ENCODE results near the gene MID1IP1.

MID1IP1 gene

GRCh38 chrX:38800981-38801845 lies at the start of gene MID1IP1:
Gene MID1IP1, plus strand, starts transcription at chrX:38801459. Its CDS starts 3,488 bp downstream, at chrX:38804947.
- DNase-seq = peak; percentile 13 to 68 (median 34)

DNA sequence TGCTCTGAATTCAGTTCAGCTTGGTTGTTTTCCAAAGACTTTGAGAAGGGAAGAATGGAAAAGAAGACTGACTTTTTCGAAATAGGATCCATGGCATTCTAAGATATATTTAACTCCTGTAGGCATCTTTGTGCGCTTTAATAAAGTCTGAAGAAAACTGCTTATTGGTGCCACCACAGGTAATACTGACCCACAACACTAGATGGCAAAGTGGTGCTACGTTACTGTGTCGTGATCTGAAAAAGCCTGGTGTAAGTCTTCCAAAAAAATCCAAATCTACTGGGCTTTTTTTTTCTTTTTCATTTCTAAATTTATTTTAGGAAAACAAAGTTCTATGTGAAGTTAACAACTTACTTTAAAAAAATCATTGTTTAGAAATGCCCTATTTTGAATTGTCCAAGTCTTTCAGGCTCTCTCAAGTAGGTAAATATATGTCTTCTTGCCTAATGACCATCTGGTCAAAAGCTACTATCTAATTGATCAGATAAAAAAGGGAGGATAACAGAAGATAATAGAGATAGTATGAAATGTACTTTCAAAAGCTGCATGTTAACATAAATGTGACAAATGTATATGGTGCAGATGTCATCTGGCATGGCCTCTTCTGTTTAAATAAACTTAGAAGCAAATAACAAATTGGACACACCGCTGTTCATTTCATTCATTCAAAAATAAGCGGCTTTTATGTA lies 47.0 kb upstream of the MID1IP1 start:
- no peak for DNase-seq

GRCh38 chrX:38754818-38755718 lies 46.2 kb upstream of the MID1IP1 start:
- DNase-seq = no peak

DNA sequence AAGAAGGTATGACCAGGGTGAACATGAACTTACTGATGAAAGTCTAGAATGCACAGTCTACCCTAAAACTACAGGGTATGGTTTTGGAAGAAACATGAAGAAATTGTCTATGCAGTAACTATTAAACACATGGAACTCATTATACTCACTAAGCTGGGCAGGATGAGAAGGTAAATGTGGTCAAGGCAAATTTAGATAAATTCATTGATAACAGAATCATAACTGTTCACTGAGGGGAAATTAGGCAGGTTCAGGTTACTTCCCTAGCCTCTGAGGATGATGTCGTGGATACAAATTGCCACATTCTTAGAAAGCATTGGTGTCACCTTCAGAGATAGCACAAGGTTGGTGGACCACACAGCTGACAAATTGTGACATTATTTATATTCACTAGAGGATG lies 40.4 kb upstream of the MID1IP1 start:
- DNase-seq = no peak

DNA sequence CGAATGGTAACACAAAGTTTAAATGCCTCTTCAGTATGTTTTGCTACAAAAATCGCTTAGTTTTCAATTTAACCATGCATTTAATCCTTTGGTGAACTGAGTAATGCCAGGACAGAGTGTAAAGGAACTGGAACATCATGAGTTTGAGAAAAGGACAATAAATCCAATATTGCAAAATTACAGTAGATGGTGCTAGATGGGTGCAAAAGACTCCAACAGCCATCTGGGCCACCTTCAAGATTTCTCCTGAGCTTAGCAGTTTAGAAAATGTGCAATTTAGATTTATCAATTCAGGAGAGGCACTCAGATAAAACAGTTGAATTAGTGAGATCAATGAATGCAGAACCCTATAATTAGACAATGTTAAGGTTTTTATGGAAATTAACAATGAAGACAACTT lies 33.2 kb upstream of the MID1IP1 start:
- no peak for DNase-seq

- no peak for DNase-seq
Measured at GRCh38 chrX:38770152-38770551, 31.1 kb upstream of the MID1IP1 start.

DNA sequence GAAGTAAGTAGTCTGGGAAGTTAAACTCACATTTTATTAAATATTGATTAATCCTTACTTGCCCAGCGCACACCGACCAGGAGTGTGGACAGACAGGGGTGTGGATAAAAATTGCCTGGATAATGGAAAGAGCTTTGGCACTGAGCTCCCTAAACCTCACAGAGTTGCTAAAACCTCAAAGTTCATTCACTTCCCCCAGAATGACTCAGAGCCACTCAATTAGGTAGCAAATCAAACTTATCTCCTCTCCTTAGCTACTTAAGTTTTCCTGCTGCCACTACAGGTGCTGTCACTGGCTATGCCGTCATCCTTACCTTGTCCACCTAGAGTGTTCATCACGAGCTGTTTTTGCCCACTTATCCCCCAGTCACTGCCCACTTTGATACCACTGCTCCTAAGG lies 27.0 kb upstream of the MID1IP1 start:
- no peak for DNase-seq

- no peak for DNase-seq
Measured at GRCh38 chrX:38796946-38797345, 4.3 kb upstream of the MID1IP1 start.

- no peak for DNase-seq
Measured at GRCh38 chrX:38798956-38799355, 2.3 kb upstream of the MID1IP1 start.

DNA sequence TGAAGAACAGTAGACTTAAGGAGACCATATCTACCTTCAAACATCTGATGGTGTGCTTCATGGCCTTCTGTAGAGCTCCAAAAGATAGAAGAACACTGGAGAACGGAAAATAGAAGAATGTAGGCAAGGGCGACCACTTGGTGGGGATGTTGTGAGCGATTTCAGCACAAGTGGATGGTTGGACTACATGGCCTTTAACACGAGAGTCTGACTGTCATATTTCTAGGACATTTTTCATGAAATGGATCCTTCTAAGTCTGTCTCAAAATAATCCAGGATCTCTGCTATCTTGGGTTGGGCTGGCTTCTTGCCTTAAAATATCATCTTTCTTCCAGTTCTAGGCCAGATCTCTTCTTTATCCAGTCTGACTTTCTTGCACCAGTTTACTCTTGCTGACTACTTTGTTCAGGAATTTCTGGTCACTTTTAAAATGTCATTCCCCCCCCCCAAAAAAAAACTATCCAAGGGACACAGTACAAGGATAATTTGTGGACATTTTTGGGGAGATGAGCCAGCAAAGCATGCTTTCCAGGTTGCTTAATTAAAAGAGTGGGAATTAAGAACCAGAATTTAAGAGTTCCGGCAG lies 1.2 kb upstream of the MID1IP1 start:
- DNase-seq = peak in 1 of 4 experiments; percentile 9

DNA sequence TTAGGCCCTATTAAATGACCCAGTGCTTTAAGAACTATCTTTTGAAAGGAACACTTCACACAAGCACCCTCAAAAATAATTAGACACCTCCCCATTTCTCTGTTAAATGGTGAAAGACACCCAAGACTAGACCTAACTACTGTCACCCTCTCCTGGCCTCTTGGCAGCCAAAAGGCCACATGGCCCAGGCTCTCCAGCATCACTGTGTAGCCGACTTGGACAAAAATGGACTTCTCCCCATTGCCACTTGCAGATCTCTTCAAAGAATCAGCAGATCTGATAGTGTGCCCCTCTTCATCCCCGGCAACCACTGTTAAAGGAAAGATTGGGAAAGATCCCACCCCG lies 2.0 kb downstream of the MID1IP1 start:
- peak in 1 of 4 experiments; percentile 1 for DNase-seq

DNA sequence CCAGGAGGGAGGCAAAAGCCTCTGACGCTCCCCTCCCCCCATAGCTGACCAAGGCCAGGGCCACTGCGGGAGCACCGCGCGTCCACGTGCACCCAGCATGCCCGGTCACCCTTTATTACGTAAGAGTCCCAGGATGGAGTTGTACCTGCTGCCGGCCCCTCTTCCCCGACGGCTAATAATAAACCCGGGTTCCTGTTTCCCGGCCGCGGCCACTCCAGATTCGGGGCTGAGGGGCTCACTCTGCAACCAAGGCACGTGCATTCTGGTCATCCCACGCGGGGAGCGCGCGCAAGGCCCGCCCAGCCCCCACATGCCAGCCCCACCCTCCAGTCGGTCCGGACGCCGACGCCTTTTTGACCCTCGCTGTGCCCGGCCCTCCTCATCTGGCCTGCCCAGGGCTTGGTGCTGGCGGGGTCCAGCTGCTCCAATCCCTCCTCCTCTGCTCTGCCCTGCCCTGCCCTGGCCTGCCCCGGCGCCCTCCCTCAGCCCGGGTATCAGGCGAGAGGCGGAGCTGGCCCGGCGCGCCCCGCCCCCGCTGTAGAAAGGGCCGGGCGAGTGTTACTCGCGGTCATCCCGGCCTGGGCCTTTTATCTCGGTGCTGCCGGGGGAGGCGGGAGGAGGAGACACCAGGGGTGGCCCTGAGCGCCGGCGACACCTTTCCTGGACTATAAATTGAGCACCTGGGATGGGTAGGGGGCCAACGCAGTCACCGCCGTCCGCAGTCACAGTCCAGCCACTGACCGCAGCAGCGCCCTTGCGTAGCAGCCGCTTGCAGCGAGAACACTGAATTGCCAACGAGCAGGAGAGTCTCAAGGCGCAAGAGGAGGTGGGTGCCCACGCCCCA lies 2.6 kb downstream of the MID1IP1 start:
- DNase-seq = peak; percentile 12 to 42 (median 28)

- DNase-seq = peak in 2 of 4 experiments; percentile 1 to 7
Measured at GRCh38 chrX:38804432-38804681, 3.1 kb downstream of the MID1IP1 start.

DNA sequence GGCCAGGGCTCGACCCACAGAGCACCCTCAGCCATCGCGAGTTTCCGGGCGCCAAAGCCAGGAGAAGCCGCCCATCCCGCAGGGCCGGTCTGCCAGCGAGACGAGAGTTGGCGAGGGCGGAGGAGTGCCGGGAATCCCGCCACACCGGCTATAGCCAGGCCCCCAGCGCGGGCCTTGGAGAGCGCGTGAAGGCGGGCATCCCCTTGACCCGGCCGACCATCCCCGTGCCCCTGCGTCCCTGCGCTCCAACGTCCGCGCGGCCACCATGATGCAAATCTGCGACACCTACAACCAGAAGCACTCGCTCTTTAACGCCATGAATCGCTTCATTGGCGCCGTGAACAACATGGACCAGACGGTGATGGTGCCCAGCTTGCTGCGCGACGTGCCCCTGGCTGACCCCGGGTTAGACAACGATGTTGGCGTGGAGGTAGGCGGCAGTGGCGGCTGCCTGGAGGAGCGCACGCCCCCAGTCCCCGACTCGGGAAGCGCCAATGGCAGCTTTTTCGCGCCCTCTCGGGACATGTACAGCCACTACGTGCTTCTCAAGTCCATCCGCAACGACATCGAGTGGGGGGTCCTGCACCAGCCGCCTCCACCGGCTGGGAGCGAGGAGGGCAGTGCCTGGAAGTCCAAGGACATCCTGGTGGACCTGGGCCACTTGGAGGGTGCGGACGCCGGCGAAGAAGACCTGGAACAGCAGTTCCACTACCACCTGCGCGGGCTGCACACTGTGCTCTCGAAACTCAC lies 3.6 kb downstream of the MID1IP1 start:
- peak in 2 of 4 experiments; percentile 10 to 25 for DNase-seq

DNA sequence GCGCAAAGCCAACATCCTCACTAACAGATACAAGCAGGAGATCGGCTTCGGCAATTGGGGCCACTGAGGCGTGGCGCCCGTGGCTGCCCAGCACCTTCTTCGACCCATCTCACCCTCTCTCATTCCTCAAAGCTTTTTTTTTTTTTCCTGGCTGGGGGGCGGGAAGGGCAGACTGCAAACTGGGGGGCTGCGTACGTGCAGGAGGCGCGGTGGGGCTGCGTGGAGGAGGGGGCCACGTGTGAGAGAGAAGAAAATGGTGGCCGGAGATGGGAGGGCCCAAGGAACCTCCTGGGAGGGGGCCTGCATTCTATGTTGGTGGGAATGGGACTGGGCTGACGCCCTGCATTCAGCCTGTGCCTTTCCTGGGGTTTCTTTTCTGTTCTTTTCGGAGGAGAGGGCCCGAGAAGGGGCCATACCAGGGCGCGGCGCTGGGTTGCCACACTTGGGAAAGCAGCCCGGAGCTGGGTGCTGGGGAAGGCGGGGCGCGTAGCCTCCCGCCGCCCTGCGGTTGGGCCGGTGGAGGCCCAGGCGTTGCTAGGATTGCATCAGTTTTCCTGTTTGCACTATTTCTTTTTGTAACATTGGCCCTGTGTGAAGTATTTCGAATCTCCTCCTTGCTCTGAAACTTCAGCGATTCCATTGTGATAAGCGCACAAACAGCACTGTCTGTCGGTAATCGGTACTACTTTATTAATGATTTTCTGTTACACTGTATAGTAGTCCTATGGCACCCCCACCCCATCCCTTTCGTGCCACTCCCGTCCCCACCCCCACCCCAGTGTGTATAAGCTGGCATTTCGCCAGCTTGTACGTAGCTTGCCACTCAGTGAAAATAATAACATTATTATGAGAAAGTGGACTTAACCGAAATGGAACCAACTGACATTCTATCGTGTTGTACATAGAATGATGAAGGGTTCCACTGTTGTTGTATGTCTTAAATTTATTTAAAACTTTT lies 4.5 kb downstream of the MID1IP1 start:
- peak; percentile 3 to 43 (median 34) for DNase-seq

- no peak for DNase-seq
Measured at GRCh38 chrX:38806875-38807621, 5.8 kb downstream of the MID1IP1 start.

GRCh38 chrX:38807873-38808272 lies 6.6 kb downstream of the MID1IP1 start:
- DNase-seq = no peak

- DNase-seq = no peak
Measured at GRCh38 chrX:38811515-38812243, 10.4 kb downstream of the MID1IP1 start.

DNA sequence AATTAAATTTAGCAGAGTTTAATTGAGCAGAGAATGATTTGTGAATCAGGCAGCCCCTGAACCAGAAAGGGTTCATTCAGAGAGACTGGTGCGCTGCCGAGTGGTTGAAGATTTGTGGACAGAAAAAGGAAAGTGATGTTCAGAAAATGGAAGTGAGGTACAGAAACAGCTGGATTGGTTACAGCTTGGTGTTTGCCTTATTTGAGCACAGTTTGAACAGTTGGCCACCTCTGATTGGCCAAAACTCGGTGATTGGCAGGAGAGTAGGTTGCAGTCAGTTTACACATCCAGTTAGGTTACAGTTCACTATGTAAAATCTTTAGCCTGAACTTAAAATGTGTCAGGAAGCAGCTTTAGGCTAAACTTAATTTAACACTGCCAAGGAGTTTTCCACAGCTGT lies 14.9 kb downstream of the MID1IP1 start:
- DNase-seq = no peak
